Stimulated activated naive CD4-positive, alpha-beta T cell (primary cell): ENCODE results near the gene PLEK2.
"Not testable (repeated sequence)": the region's sequence is repeated elsewhere in the genome, so short reads cannot be mapped to it uniquely, and the experiment has no call there.

Experiments
- DNase-seq, 6 experiments: peaks; one replicate each; lab custom pipeline; 2025; lab: John Stamatoyannopoulos, UW

PLEK2 gene

DNA sequence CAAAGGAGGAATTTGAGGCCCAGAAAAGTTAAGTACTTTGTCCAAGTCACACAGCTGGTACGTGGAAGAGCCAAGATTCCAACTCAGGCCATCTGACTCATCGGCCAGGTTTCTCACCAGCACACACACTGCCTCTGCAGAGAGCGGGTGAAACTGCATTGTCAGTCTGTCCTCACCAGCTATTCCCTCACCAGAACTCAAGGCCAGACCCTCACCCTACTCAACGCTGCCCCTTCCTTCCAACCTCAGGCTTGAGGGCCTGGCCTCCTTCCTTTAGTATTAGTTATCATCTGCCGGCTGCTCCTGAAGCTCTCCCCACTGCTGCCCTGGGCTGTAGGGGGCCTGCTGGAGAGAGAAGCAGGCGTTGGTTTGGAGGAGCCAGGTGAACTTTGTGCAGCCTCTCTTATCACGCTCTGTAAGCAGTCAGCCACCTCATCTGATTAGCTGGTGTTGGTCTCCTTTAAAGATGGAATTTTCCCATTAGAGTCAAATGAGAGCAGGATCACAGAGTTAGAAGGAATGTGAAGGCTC lies 16.6 kb upstream of the PLEK2 start:
- no peak for DNase-seq

- peak; percentile 41 to 79 (median 63) for DNase-seq
Observed at GRCh38 chr14:67426983-67427606, 15.1 kb upstream of the PLEK2 start.

GRCh38 chr14:67426161-67426560 lies 14.2 kb upstream of the PLEK2 start:
- DNase-seq, result no peak

DNA sequence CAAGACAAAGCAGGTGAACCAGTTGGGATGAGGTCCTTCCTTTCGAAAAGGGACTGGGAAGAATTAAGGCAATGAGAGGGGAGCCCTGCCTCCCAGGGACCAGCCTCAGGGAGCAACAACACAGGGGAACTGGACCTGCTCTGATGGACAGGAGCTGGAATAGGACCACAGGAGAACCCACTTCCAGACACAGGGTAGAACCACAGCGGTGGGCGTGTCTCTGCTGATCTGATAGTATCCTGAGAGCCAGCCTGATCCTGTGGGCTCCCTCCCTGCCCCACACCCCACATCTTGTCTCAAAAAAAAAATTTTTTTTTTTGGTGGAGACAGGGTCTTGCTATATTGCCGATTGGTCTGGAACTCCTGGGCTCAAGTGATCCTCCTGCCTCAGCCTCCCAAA lies 13.6 kb upstream of the PLEK2 start:
- DNase-seq, result no peak

- no peak for DNase-seq
Observed at GRCh38 chr14:67424539-67424938, 12.6 kb upstream of the PLEK2 start.

- no peak for DNase-seq
Observed at GRCh38 chr14:67423424-67423823, 11.5 kb upstream of the PLEK2 start.

DNA sequence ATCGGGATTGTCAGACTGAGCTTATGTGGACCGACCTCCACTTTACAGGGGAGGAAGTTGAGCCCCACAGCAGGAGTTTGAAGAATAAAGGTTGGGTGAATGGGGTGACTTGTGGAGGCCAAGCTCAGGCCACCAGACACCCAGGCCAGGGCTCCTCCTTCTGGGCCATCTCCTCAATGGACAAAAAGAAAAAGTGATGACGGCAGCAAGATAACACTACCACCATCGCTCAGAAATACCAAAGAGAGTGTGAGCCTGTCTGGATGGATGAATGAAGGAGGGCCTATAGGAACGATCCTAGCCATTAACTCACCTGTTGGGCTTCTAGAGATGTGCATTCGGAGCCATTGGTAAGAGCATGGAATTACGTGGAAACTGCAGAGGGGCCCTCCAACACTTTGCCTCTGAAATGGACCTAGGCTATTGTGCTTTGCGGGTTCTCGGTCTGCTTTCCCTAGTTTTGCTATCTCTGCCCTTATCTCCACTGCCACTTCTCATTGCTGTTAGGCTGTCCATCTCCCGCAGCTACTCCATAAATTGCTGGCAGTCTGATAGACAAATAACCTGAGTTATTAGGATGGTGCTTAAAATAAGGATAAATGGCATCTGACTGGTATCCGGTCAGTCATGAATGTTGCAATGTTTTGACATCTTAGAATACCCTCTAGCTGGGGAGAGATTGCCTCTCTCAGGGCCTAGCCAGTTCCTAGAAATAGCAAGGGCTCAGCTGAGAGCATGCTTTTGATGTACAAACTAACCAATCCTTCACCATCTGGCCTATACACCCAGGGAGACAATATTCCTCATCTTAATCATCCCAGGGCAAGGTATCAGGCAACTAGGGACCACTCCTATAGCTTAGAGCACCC lies 9.6 kb upstream of the PLEK2 start:
- no peak for DNase-seq

DNA sequence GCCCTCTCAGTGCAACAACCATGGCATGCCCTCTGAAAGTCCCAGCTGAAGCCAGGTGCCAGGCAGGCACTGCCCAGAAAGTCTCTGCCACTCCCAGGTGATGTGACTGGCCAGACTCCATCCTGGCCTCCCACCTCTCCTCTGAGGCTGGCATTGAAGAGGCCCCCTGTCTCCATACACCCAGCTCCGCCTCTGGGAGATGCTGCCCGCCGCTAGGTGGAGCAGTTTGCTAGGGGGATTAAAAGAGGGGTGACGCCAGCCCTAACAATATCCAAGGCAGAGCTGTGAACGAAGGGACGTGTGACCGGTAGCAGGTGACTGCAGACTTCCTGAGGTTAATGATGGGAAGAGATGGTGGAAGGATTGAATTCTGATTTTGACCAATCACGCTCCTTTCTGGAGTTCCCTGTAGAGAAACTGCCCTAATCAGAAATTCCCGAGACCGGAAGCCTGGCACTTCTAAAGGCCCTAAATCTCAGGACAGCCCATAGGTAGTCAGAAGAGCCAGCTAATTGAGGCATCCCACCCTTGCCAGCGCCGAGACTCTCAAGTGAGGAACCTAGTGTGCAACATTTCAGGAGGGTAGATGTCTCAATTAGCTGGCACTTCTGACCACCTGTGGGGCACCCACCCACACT lies 8.3 kb upstream of the PLEK2 start:
- peak in 2 of 6 experiments; percentile 5 to 14 for DNase-seq

GRCh38 chr14:67418401-67419191 lies 6.6 kb upstream of the PLEK2 start:
- no peak for DNase-seq

GRCh38 chr14:67417633-67418032 lies 5.7 kb upstream of the PLEK2 start:
- DNase-seq, result no peak

DNA sequence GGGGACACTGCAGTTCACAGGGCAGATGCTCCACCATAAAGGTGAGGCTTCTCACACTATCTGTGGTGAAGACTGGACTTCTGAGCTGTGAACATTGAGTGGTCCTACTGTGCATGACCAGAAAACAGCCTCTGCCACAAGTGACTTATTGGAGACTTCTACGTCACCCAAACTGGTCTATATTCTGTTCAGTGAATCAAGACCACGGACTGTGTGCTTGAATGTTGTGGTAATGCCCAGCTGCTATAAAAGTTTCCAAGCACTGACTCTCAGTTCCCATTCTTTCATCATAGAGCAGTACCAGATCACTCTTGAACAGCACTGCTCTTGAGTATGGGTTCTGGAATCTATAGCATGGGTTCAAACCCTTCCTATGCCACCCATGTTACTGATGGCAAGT lies 4.8 kb upstream of the PLEK2 start:
- no peak for DNase-seq

DNA sequence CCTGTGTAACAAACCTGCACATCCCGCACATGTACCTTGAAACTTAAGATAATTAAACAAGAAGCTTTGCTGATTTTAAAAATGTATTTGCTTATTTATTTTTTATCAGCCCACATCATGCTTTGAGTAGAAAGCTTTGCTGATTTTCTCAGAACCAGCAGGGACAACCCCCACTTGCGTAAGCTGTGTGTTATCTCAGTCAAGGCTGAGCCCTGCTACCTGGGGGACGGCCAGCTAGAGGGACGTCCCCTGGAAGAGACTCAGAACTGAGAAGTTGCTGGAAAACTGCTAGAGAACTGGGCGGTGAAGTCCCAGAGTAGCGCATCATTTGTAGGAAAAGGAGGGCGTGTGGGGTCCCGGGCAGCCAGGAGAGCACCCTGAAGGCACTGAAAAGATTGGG lies 4.1 kb upstream of the PLEK2 start:
- DNase-seq, result no peak

DNA sequence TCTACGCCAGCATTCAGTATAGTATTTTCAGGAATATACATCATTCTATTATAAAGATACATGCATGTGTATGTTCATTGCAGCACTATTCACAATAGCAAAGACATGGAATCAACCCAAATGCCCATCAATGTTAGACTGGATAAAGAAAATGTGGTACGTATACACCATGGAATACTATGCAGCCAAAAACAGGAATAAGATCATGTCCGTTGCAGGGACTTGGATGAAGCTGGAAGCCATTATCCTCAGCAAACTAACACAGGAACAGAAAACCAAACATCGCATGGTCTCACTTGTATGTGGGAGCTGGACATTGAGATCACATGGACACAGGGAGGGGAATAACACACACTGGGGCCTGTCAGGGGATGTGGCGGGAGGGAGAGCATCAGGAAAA lies 3.6 kb upstream of the PLEK2 start:
- not testable (repeated sequence) for DNase-seq

DNA sequence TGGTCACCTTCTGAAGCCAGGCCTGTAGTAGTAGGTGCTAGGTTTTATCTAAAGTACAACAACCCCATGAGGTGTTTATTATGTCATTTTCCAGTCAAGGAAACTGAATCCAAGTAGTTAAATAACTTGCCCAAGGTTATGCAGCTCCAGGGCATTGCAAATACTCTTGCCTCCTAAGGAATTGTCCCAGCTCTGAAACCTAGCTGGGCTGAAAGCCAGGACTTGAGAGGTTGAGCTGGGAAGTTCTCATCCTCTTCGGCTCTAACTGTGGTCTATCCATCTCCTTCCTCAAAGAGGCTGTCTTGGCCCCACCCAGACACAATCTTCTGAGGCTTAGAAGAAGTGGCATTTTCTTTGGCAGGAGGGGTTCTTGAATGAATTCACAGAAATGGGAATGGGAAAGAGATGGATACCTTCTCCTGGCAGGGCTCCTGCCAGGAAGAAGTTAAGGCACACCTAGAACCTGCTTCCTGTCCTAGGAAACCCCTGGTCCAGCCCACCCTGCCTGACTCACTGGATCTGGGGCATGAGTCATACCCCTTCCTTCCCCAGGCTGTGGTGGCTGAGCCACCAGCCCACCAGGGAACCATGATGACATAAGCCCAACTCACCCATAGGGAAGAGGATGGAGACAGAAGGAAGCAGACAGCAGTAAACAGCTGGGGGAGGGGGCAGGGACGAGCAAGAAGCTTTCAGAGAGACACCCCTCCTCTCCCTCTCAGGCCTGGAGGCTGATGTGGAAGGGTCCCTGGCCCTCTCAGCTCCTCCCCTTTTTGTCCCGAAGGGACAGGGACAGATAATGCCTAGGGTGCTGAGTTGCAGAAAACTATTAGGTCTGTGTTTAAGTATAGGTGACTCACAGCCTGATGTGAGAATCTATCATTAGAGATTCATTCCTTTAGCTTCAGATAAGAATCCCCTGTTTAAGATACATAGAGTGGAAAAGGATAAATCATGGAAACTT lies 2.1 kb upstream of the PLEK2 start:
- no peak for DNase-seq

- no peak for DNase-seq
Observed at GRCh38 chr14:67411370-67411769, 595 bp downstream of the PLEK2 start.

GRCh38 chr14:67410313-67410712 lies 1.7 kb downstream of the PLEK2 start:
- DNase-seq, result no peak

GRCh38 chr14:67409461-67409860 lies 2.5 kb downstream of the PLEK2 start:
- DNase-seq, result no peak

DNA sequence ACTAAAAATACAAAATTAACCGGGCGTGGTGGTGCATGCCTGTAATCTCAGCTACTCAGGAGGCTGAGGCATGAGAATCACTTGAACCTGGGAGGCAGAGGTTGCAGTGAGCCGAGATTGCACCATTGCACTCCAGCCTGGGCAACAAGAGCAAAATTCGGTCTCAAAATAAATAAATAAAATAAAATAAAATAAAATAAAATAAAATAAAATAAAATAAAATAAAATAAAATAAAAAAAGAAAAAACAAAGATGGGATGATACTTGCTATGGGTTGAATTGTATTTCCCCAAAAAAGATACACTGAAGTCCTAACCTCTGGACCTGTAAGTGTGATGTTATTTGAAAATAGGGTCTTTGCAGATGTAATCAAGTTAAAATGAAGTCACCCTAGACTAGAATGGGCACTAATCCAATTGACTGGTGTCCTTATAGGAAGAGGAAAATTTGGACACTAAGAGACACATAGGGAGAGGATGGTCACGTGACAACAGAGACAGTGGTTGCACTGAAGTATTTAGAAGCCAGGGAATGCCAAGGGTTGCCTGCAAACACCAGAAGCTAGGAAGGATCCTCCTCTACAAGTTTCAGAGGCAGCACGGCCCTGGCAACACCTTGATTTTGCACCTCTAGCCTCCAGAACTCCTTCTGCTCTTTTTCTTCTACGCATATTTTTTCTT lies 3.7 kb downstream of the PLEK2 start:
- not testable (repeated sequence) for DNase-seq

- DNase-seq, result no peak
Observed at GRCh38 chr14:67405771-67406170, 6.2 kb downstream of the PLEK2 start.

DNA sequence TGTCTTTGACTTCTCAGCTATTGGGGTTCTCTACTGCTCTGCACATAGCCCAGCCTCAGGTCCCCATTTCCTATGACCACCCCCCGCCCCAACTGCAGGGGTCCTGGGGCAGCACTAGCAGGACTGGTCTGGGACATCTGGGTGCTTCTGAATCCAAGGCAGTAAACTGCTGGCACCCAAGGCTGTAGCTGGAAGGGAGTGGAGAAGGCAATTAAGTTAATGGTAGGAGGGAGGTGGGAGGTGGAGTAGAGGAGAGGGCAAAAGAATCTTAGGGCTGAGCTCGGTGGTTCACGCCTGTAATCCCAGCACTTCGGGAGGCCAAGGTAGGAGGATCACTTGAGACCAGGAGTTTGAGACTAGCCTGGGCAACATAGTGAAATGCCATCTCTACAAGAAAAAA lies 11.5 kb downstream of the PLEK2 start:
- DNase-seq, result no peak
